ENCODE data around the gene ATP8B4.

The ATP8B4 gene

DNA sequence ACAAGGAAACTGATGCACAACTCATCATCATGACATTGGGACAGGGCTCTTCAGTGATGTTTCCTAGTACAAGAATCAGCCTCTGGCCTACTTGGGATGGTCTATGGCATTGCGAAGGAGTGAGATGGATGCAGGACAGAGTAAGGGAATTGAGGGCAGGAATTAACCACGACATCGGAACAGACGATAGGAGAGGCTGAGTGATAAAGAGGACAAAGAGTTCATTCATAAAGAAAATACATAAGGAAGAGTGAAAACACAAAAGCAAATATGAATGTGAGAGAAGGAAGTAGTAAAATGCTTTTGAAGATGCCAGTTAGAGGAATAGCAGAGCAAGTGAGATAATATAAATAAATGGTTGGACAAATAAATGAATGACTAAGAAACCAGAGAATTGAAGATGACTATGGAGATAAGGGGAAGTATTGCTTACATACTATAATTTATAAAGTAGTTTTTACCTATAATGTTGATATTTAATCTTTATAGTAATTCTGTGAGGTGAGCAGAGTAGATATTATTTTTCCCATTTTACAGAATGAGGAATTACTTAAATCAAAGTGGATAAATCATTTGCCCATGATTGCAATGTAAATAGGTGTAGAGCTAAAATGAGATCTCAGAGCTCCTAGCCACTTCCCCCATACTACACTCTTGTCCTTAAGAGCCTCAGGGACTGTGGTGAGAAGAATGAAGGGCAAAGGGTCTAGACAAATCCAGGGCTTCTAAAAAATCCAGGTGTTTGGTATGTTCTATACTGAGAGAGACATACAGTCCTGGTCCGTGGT, 294.9 kb downstream of the ATP8B4 start:
- no peak overlapping the region for H3K4me3 ChIP-seq (ENCODE audit: low read depth, low read length)
- TF ChIP-seq POLR2A (IDR thresholded peaks at IDR 0.05; ENCODE audit: extremely low read depth, insufficient read length) = no peak
- no peak for TF ChIP-seq MYC (IDR thresholded peaks at IDR 0.05; ENCODE audit: low read depth, low read length)
- TF ChIP-seq, protein P1, sequence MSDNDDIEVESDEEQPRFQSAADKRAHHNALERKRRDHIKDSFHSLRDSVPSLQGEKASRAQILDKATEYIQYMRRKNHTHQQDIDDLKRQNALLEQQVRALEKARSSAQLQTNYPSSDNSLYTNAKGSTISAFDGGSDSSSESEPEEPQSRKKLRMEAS (IDR thresholded peaks at IDR 0.05; ENCODE audit: low read depth, low read length) = no peak
- TF ChIP-seq CTCF (IDR thresholded peaks at IDR 0.05; ENCODE audit: low read depth, low read length) = no peak
- DNase-seq (ENCODE audit: low read depth) = no peak

GRCh38 chr15:49817100-49817499, 301.9 kb downstream of the ATP8B4 start:
- TF ChIP-seq POLR2A (IDR thresholded peaks at IDR 0.05; ENCODE audit: extremely low read depth, insufficient read length) (no peak), CTCF (IDR thresholded peaks at IDR 0.05; ENCODE audit: low read depth, low read length) (no peak), MYC (IDR thresholded peaks at IDR 0.05; ENCODE audit: low read depth, low read length) (no peak)
- TF ChIP-seq, protein P1 (IDR thresholded peaks at IDR 0.05; ENCODE audit: low read depth, low read length) = no peak
- no peak for DNase-seq (ENCODE audit: low read depth)
- H3K4me3 ChIP-seq (ENCODE audit: low read depth, low read length) = no peak overlapping the region

GRCh38 chr15:49815950-49816349, 303.1 kb downstream of the ATP8B4 start:
- TF ChIP-seq, protein P1 (IDR thresholded peaks at IDR 0.05; ENCODE audit: low read depth, low read length) = peak; percentile 86
- TF ChIP-seq CTCF (IDR thresholded peaks at IDR 0.05; ENCODE audit: low read depth, low read length) (no peak), POLR2A (IDR thresholded peaks at IDR 0.05; ENCODE audit: extremely low read depth, insufficient read length) (no peak), MYC (IDR thresholded peaks at IDR 0.05; ENCODE audit: low read depth, low read length) (peak; percentile 68)
- H3K4me3 ChIP-seq (ENCODE audit: low read depth, low read length) = no peak overlapping the region
- DNase-seq (ENCODE audit: low read depth) = peak; percentile 25

DNA sequence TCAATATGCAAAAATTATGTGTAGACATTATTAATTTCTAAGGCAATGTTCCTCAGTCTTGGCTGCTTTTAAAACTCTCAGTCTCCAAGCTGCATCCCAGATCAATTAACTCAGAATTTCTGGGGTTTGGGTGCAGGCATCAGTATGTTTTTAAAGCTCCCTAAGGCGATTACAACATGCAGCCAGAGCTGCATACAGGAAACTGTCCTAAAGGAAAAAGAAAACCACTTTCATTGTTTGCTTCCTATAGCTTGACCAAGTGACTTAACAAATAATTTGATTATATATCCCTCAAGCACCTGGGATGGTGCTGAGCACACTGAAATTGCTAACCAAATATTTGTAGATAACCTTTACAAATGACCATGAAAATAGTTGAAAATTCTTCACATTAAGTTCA, 303.5 kb downstream of the ATP8B4 start:
- H3K4me3 ChIP-seq (ENCODE audit: low read depth, low read length) = no peak overlapping the region
- peak; percentile 12 for DNase-seq (ENCODE audit: low read depth)
- TF ChIP-seq POLR2A (IDR thresholded peaks at IDR 0.05; ENCODE audit: extremely low read depth, insufficient read length) (no peak), MYC (IDR thresholded peaks at IDR 0.05; ENCODE audit: low read depth, low read length) (no peak), CTCF (IDR thresholded peaks at IDR 0.05; ENCODE audit: low read depth, low read length) (no peak)
- TF ChIP-seq, protein P1 (IDR thresholded peaks at IDR 0.05; ENCODE audit: low read depth, low read length) = no peak

- no peak for DNase-seq (ENCODE audit: low read depth)
- H3K4me3 ChIP-seq (ENCODE audit: low read depth, low read length) = no peak overlapping the region
- TF ChIP-seq CTCF (IDR thresholded peaks at IDR 0.05; ENCODE audit: low read depth, low read length) = no peak
- no peak for TF ChIP-seq MYC (IDR thresholded peaks at IDR 0.05; ENCODE audit: low read depth, low read length)
- TF ChIP-seq, protein P1 (IDR thresholded peaks at IDR 0.05; ENCODE audit: low read depth, low read length) = no peak
- no peak for TF ChIP-seq POLR2A (IDR thresholded peaks at IDR 0.05; ENCODE audit: extremely low read depth, insufficient read length)
These were observed 304.3 kb downstream of the ATP8B4 start for GRCh38 chr15:49814709-49815108.

Measured in NB4 (cell line).